ENCODE results near the gene CSNK1E.
"Not testable (repeated sequence)": the region's sequence is repeated elsewhere in the genome, so short reads cannot be mapped to it uniquely, and the experiment has no call there.

Gene CSNK1E

GRCh38 chr22:38317122-38317994, at the start of gene CSNK1E:
TSS of gene CSNK1E (minus strand) at chr22:38317433. CDS start at chr22:38314157, 3,276 bp downstream.
- peak within 1 kb of the TSS; percentile 85 for H3K4me3 ChIP-seq (ENCODE audit: low read depth, low read length)
- H3K9ac ChIP-seq (ENCODE audit: low read depth, low read length): peak within 1 kb of the TSS; percentile 95
- H3K4me1 ChIP-seq (ENCODE audit: control insufficient read depth, insufficient read depth, low read length): peaks cover 18% of the 10 kb centered on the region
- no peaks in the 10 kb centered on the region for H3K27me3 ChIP-seq (ENCODE audit: control insufficient read depth, insufficient read depth, low read length)
- peaks cover 13% of the 10 kb centered on the region for H3K36me3 ChIP-seq (ENCODE audit: control insufficient read depth, insufficient read depth, low read length)
- H3K9me3 ChIP-seq (ENCODE audit: control insufficient read depth, insufficient read depth, low read length): no peaks in the 10 kb centered on the region

DNA sequence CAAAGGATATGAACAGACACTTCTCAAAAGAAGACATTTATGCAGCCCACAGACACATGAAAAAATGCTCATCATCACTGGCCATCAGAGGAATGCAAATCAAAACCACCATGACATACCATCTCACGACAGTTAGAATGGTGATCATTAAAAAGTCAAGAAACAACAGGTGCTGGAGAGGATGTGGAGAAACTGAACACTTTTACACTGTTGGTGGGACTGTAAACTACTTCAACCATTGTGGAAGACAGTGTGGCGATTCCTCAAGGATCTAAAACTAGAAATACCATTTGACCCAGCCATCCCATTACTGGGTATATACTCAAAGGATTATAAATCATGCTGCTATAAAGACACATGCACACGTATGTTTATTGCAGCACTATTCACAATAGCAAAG, 48.6 kb upstream of the CSNK1E start:
- H3K4me3 ChIP-seq (ENCODE audit: low read depth, low read length); H3K9me3 ChIP-seq (ENCODE audit: control insufficient read depth, insufficient read depth, low read length); H3K36me3 ChIP-seq (ENCODE audit: control insufficient read depth, insufficient read depth, low read length); H3K4me1 ChIP-seq (ENCODE audit: control insufficient read depth, insufficient read depth, low read length); H3K9ac ChIP-seq (ENCODE audit: low read depth, low read length); H3K27me3 ChIP-seq (ENCODE audit: control insufficient read depth, insufficient read depth, low read length): not testable (repeated sequence)

DNA sequence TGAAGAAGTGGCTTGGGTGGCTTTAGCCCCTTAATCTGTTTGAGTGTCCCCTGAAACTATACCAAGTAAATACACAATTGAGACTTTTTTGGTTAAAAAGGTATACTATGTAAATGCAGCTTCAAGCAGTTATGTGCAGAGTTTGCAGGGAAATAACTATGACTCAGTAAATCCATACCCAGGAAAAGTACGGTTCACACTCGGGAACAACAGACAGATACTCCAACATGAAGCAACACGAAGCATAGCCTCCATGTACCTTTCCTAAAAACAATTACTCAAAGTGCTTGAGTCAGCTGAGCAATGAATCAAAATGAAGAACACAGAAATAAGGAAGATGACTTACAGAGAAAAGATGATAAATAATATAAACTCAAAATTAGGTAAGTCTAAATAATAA, 47.9 kb upstream of the CSNK1E start:
- not testable (repeated sequence) for H3K9me3 ChIP-seq (ENCODE audit: control insufficient read depth, insufficient read depth, low read length); H3K4me3 ChIP-seq (ENCODE audit: low read depth, low read length); H3K36me3 ChIP-seq (ENCODE audit: control insufficient read depth, insufficient read depth, low read length); H3K4me1 ChIP-seq (ENCODE audit: control insufficient read depth, insufficient read depth, low read length); H3K27me3 ChIP-seq (ENCODE audit: control insufficient read depth, insufficient read depth, low read length); H3K9ac ChIP-seq (ENCODE audit: low read depth, low read length)

GRCh38 chr22:38360560-38360959, 43.3 kb upstream of the CSNK1E start:
- H3K27me3 ChIP-seq (ENCODE audit: control insufficient read depth, insufficient read depth, low read length); H3K36me3 ChIP-seq (ENCODE audit: control insufficient read depth, insufficient read depth, low read length); H3K4me1 ChIP-seq (ENCODE audit: control insufficient read depth, insufficient read depth, low read length); H3K9ac ChIP-seq (ENCODE audit: low read depth, low read length); H3K9me3 ChIP-seq (ENCODE audit: control insufficient read depth, insufficient read depth, low read length); H3K4me3 ChIP-seq (ENCODE audit: low read depth, low read length): not testable (repeated sequence)

GRCh38 chr22:38359817-38360216, 42.6 kb upstream of the CSNK1E start:
- not testable (repeated sequence) for H3K9ac ChIP-seq (ENCODE audit: low read depth, low read length); H3K4me3 ChIP-seq (ENCODE audit: low read depth, low read length); H3K9me3 ChIP-seq (ENCODE audit: control insufficient read depth, insufficient read depth, low read length); H3K36me3 ChIP-seq (ENCODE audit: control insufficient read depth, insufficient read depth, low read length); H3K27me3 ChIP-seq (ENCODE audit: control insufficient read depth, insufficient read depth, low read length); H3K4me1 ChIP-seq (ENCODE audit: control insufficient read depth, insufficient read depth, low read length)

GRCh38 chr22:38357971-38358370, 40.7 kb upstream of the CSNK1E start:
- H3K4me1 ChIP-seq (ENCODE audit: control insufficient read depth, insufficient read depth, low read length); H3K36me3 ChIP-seq (ENCODE audit: control insufficient read depth, insufficient read depth, low read length); H3K27me3 ChIP-seq (ENCODE audit: control insufficient read depth, insufficient read depth, low read length); H3K9me3 ChIP-seq (ENCODE audit: control insufficient read depth, insufficient read depth, low read length); H3K9ac ChIP-seq (ENCODE audit: low read depth, low read length); H3K4me3 ChIP-seq (ENCODE audit: low read depth, low read length): not testable (repeated sequence)

DNA sequence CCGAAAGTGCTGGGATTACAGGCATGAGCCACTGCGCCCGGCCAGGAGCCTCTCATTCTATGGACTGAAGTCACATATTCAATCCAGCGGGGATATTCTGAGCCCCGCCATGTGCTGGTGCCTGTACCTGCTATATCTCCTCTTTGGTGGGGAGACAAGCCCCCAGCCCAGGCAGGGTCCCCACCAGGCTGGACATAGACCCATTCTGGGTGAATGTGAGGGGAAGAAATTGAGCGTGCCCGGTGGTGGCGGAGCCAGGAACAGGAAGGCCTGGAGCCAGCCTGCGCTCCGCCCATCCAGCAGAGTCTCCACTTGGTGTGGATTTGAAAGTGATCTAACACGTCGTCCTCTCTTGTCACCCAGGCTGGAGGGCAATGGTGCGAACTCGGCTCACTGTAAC, 38.0 kb upstream of the CSNK1E start:
- Histone ChIP-seq H3K27me3 (ENCODE audit: control insufficient read depth, insufficient read depth, low read length) (no peaks in the 10 kb centered on the region), H3K4me1 (ENCODE audit: control insufficient read depth, insufficient read depth, low read length) (no peaks in the 10 kb centered on the region), H3K9me3 (ENCODE audit: control insufficient read depth, insufficient read depth, low read length) (no peaks in the 10 kb centered on the region), H3K9ac (ENCODE audit: low read depth, low read length) (no peak overlapping the region), H3K4me3 (ENCODE audit: low read depth, low read length) (no peak overlapping the region), H3K36me3 (ENCODE audit: control insufficient read depth, insufficient read depth, low read length) (no peaks in the 10 kb centered on the region)

GRCh38 chr22:38353701-38354100, 36.5 kb upstream of the CSNK1E start:
- Histone ChIP-seq H3K36me3 (ENCODE audit: control insufficient read depth, insufficient read depth, low read length) (no peaks in the 10 kb centered on the region), H3K4me3 (ENCODE audit: low read depth, low read length) (no peak overlapping the region), H3K9me3 (ENCODE audit: control insufficient read depth, insufficient read depth, low read length) (no peaks in the 10 kb centered on the region), H3K27me3 (ENCODE audit: control insufficient read depth, insufficient read depth, low read length) (no peaks in the 10 kb centered on the region), H3K9ac (ENCODE audit: low read depth, low read length) (no peak overlapping the region), H3K4me1 (ENCODE audit: control insufficient read depth, insufficient read depth, low read length) (no peaks in the 10 kb centered on the region)

DNA sequence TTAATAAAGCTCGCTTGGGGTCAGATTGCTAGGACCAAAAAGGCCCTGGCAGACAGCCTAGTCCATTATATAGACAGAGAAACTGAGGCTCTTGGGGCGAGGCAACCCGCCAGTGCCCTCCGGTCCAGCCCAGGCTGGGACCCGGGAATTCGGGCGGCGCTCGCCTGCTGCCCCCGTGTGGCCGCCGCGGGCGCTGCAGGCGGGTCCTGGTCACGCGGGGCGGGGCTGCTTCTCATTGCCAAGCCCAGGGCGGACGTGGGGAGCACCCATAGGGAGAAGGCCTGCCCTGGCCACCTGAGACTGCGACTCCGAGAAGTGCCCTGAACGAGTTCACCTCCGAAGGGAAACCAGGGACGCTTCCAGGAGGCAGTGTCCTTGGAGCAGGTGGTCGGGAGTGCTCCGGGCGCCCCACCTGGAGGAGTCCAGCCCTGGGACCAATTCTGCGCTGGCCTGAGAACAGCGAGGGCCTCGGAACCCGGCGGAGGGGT, 36.0 kb upstream of the CSNK1E start:
- Histone ChIP-seq H3K4me3 (ENCODE audit: low read depth, low read length) (no peak overlapping the region), H3K4me1 (ENCODE audit: control insufficient read depth, insufficient read depth, low read length) (no peaks in the 10 kb centered on the region), H3K36me3 (ENCODE audit: control insufficient read depth, insufficient read depth, low read length) (no peaks in the 10 kb centered on the region), H3K9me3 (ENCODE audit: control insufficient read depth, insufficient read depth, low read length) (no peaks in the 10 kb centered on the region), H3K27me3 (ENCODE audit: control insufficient read depth, insufficient read depth, low read length) (no peaks in the 10 kb centered on the region), H3K9ac (ENCODE audit: low read depth, low read length) (no peak overlapping the region)

DNA sequence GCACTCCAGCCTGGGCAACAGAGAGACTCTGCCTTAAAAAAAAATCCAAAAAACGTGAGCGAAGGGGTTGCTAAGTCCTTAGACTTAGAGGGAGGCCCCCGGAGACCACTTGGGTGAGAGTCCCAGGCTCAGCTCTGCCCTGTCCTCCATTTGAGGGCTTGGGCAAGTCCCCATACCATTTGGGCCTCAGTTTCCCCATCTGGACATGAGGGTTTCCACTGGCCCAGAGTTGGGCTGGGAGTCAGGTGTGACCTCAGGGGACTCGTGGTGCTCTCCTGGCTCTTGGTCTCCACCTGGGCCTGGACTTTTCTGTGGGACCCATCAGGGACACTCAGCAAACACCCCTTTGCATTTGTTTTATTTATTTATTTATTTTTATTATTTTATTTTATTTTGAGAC, 35.2 kb upstream of the CSNK1E start:
- no peaks in the 10 kb centered on the region for H3K27me3 ChIP-seq (ENCODE audit: control insufficient read depth, insufficient read depth, low read length)
- H3K9me3 ChIP-seq (ENCODE audit: control insufficient read depth, insufficient read depth, low read length): no peaks in the 10 kb centered on the region
- no peaks in the 10 kb centered on the region for H3K4me1 ChIP-seq (ENCODE audit: control insufficient read depth, insufficient read depth, low read length)
- H3K4me3 ChIP-seq (ENCODE audit: low read depth, low read length): no peak overlapping the region
- H3K36me3 ChIP-seq (ENCODE audit: control insufficient read depth, insufficient read depth, low read length): no peaks in the 10 kb centered on the region
- H3K9ac ChIP-seq (ENCODE audit: low read depth, low read length): no peak overlapping the region

DNA sequence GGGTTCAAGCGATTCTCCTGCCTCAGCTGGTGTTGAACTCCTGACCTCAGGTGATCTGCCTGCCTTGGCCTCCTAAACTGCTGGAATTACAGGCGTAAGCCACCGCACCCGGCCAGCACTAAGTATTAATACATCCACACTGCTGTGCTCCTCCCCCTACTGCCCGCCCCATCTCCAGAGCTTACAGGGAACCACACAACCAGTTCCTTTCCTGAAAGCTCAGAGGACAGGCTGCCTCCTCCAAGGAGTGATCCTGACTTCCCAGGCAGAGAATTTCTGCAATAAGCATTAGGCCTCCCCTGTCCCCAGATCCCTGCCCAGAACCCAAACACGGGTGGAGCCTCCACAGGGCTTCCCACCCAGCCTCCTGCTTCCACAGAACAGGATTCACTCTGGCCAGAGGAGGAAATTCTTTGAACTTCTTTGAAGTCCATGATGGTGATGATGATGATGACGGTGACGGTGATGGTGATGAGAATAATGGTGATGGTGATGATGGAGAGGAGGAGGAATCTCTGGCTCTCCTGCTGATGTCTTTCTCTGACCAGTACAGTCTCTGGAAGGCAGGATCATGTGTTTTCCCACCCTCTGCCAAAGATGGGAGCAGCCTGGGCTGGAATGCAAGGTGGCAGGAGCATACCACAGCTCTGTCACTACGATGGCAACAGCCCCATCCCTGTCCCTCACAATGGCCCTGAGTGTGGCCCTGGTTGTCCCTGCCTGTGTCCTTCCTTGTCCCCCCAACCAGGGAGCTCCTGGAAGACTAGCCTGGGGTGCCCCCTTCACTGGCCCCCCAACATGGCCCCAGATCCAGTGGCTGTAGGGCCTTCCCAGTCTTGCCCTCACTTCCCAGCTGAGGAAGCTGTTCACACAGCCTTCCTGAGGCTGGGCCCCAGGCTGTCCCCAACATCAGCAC, 33.5 kb upstream of the CSNK1E start:
- Histone ChIP-seq H3K9me3 (ENCODE audit: control insufficient read depth, insufficient read depth, low read length) (no peaks in the 10 kb centered on the region), H3K4me3 (ENCODE audit: low read depth, low read length) (no peak overlapping the region), H3K9ac (ENCODE audit: low read depth, low read length) (no peak overlapping the region), H3K36me3 (ENCODE audit: control insufficient read depth, insufficient read depth, low read length) (no peaks in the 10 kb centered on the region), H3K4me1 (ENCODE audit: control insufficient read depth, insufficient read depth, low read length) (no peaks in the 10 kb centered on the region), H3K27me3 (ENCODE audit: control insufficient read depth, insufficient read depth, low read length) (no peaks in the 10 kb centered on the region)
